Spleen (tissue), 11 donors: ENCODE results near the gene TRABD2B. TPM values are rescaled to one million over a fixed set of nuclear protein-coding genes. Genes with fewer than 3 reads are reported as not detected.

Source experiments
- DNase-seq: peaks from one replicate; pipeline ENCODE4 v3.0.0-alpha.2; 2020
- H3K27ac ChIP-seq, 8 donors: fragments of 200-600 bp; sonication (generic) in 7 of 8; 1 replicate in 4 of 8; 2 replicates in 4 of 8; pipeline versions ENCODE4 v1.5.0 to v1.8.0; 2016 to 2021; ENCODE audit warnings: inconsistent platforms in 4 of 8, mild to moderate bottlenecking in 4 of 8, moderate library complexity in 1 of 8
- H3K27me3 ChIP-seq, 7 donors: fragments of 200-600 bp; sonication (generic) in 6 of 7; replicated peaks in 1 of 7; 1 replicate in 4 of 7; 2 replicates in 3 of 7; pipeline versions ENCODE4 v1.5.0 to v1.8.0; 2016 to 2021; ENCODE audit warnings: inconsistent platforms in 3 of 7, mild to moderate bottlenecking in 1 of 7
- H3K36me3 ChIP-seq, 6 donors: fragments of 200-600 bp; sonication (generic) in 5 of 6; 1 replicate in 4 of 6; 2 replicates in 2 of 6; pipeline versions ENCODE4 v1.5.0 to v1.8.0; 2016 to 2021; ENCODE audit warnings: inconsistent platforms in 2 of 6
- H3K4me1 ChIP-seq, 6 donors: fragments of 200-600 bp; sonication (generic) in 5 of 6; 1 replicate in 3 of 6; 2 replicates in 3 of 6; pipeline versions ENCODE4 v1.5.0 to v1.8.0; 2016 to 2021; ENCODE audit warnings: inconsistent platforms in 3 of 6
- H3K4me3 ChIP-seq, 8 donors: fragments of 200-600 bp; sonication (generic) in 7 of 8; 1 replicate in 4 of 8; 2 replicates in 4 of 8; pipeline versions ENCODE4 v1.5.0 to v1.8.0; 2016 to 2021; ENCODE audit warnings: inconsistent platforms in 4 of 8, mild to moderate bottlenecking in 4 of 8, moderate library complexity in 2 of 8
- H3K9me3 ChIP-seq, 8 donors: fragments of 200-600 bp; sonication (generic) in 7 of 8; 1 replicate in 4 of 8; 2 replicates in 4 of 8; pipeline versions ENCODE4 v1.5.0 to v1.8.0; 2016 to 2021; ENCODE audit warnings: inconsistent platforms in 4 of 8
- CTCF ChIP-seq, 11 experiments: fragments of 200-600 bp in 7 of 11; fragments of 450-650 bp in 4 of 11; sonication (generic) in 4 of 11; IDR thresholded peaks in 8 of 11; conservative IDR thresholded peaks in 3 of 11; 1 replicate in 7 of 11; 2 replicates in 4 of 11; pipeline versions ENCODE4 v1.4.0 to v1.8.0; 2016 to 2021; ENCODE audit warnings: antibody characterized with exemption in 11 of 11, inconsistent platforms in 4 of 11, mild to moderate bottlenecking in 1 of 11
- POLR2A ChIP-seq, 3 donors: fragments of 450-650 bp; IDR thresholded peaks; one replicate each; pipeline ENCODE4 v1.5.1; 2017; ENCODE audit warnings: antibody characterized with exemption in 3 of 3, mild to moderate bottlenecking in 1 of 3
- POLR2AphosphoS5 ChIP-seq, 3 donors: sonication (generic); formaldehyde crosslinking; IDR thresholded peaks; one replicate each; pipeline ENCODE4 v1.5.1; 2017; ENCODE audit warnings: antibody characterized with exemption in 3 of 3
- WGBS, 5 donors: extraction: QIAGEN DNeasy Blood & Tissue Kit in 3 of 5; methylation state at CpG; one replicate each; pipeline versions ENCODE4 v1.1.5 to v1.1.7; 2013 to 2018; 5-methylcytosine and 5-hydroxymethylcytosine counted together
- intact Hi-C: fragments of 100-400 bp; cut with DNase I; formaldehyde crosslinking; loops from one replicate; pipeline ENCODE4 v1.15.0; 2023; ENCODE audit warnings: low total_unique reads
- polyA plus RNA-seq, 3 donors: library from polyadenylated mRNA; stranded (reverse); fragments of 200-250 nt; gene quantifications; one replicate each; pipeline ENCODE4 v1.2.1, GENCODE V29; 2013
- total RNA-seq, 7 donors: library from RNA; depleted of rRNA in 3 of 7; stranded (reverse); fragments of >200 nt in 3 of 7; fragmentation: NEBNext Ultra II Directional in 4 of 7; extraction: Animal tissue kit (Norgen Biotek cat#: 25700) in 4 of 7; gene quantifications; one replicate each; pipeline versions ENCODE4 v1.1.0 to v1.2.1, GENCODE V29; 2016 to 2021
- donor health status: healthy with polysubstance abuse.
- donor health status: DM: no; HTN: no; CAD: no; lungs with moderate emphysema.
- donor health status: DM: no; HTN: no; CAD: no.
- donor health status: Bipolar disorder and iron deficiency.
- donor health status: healthy.
- donor health status: DM: no; HTN: no; CAD: no.
- donor health status: DM: yes; HTN: yes; CAD: no.

TRABD2B gene
- total and polyA plus RNA-seq, 10 donors: 0.11 to 3.5 (median 0.64) TPM

- no peak for DNase-seq
- TF ChIP-seq POLR2AphosphoS5 (IDR thresholded peaks at IDR 0.05): no peak
- H3K27me3 ChIP-seq: peaks cover 0 to 11% (median 0%) of the 10 kb centered on the region in 7 donors
- intact Hi-C loops: no loop called here
- no peak overlapping the region for H3K4me3 ChIP-seq
- no peaks in the 10 kb centered on the region for H3K4me1 ChIP-seq
- H3K36me3 ChIP-seq: no peaks in the 10 kb centered on the region
- no peaks in the 10 kb centered on the region for H3K9me3 ChIP-seq
- no peak overlapping the region for H3K27ac ChIP-seq
- 76 to 93% (median 87%) methylated on average over 1 of the region's 1 CpG for WGBS, 5 donors
Observed at GRCh38 chr1:48006264-48006663, 9.1 kb upstream of the TRABD2B start.

DNA sequence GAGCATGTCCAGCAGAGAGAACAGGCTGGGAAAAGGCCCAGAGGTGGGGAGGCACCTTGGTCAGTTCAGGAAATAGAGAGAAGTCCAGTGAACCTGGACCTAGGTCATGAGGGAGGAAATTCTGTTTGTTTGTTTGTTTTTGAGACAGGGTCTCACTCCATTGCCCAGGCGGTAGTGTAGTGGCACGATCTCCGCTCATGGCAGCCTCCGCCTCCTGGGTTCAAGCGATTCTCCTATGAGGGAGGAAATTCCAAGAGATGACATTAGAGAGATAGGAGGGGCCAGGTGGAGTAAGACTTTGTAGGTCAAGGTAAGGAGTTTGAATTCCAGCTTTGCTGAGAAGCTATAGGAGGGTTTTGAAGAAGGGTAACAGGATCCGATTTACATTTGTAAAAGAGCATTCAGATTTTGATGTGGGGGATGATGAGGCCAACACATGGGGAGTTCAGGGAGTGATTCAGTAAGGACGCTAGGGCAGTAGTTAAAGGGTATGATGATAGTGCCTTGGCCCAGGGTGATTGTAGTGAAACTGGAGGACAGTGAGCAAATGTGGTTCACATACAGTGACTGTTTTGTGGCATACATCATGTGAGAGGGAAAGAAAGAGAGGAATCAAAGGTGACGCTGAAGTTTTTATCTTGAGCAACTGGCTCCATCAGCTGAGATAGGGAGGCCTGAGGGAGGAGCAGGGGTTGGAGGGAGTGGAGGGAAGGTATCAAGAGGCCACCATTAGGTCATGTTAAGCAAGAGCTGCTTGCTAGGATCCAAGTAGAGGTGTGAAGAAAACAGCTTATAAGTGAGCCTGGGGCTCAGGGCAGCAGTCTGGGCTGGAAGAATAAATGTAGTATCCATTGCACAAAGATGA is 8.3 kb upstream of the TRABD2B start:
- TF ChIP-seq POLR2A (IDR thresholded peaks at IDR 0.05) (no peak), CTCF (IDR thresholded peaks at IDR 0.05 in 8 of 11, conservative IDR thresholded peaks at IDR 0.05 in 3 of 11) (no peak), POLR2AphosphoS5 (IDR thresholded peaks at IDR 0.05) (no peak)
- H3K9me3 ChIP-seq: no peaks in the 10 kb centered on the region
- H3K27me3 ChIP-seq: peaks cover 0 to 18% (median 0%) of the 10 kb centered on the region in 7 donors
- no peak for DNase-seq
- H3K36me3 ChIP-seq: no peaks in the 10 kb centered on the region
- H3K4me3 ChIP-seq: no peak overlapping the region
- WGBS, 5 donors: 86 to 92% (median 92%) methylated on average over 8 of the region's 8 CpGs
- intact Hi-C loops: no loop called here
- H3K4me1 ChIP-seq: no peaks in the 10 kb centered on the region
- no peak overlapping the region for H3K27ac ChIP-seq

DNA sequence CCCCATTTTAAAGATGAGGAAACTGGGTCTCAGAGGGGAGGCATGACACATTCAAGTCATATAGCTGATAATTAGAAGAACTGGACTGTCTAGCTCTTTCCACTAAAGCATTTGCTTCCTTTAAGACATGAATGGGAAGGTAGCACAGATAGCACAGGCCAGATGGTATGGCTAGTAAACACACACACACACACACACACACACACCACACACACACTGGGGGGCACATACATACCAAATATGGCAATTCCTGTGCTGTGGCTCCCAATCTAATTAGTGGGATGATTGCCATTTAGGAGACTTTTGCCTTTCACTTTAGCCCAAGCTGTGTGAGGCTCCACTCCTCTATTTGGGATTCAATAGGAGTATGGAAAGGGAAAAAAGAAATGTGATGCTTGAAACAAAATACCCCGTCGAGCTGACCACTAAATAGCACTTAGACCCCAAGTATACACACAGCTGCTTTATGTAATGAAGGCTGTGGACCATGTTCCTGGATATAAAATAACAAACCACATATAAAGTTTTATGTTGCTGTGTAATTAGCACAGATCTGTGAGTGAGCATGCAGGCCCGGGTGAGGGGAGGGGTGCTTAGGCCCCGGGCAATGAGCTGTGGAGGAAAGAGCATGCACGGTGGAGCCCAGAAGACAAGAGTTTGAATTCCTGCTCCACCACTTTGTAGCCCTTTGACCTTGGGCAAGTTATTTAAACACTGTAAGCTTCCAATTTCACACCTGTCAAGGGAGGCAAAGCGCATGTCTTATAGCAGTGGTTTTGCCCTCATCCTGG is 6.8 kb upstream of the TRABD2B start:
- Histone ChIP-seq H3K36me3 (no peaks in the 10 kb centered on the region), H3K27ac (no peak overlapping the region), H3K27me3 (peaks cover 0 to 33% (median 0%) of the 10 kb centered on the region in 7 donors), H3K9me3 (no peaks in the 10 kb centered on the region), H3K4me3 (no peak overlapping the region), H3K4me1 (no peaks in the 10 kb centered on the region)
- intact Hi-C loops: no loop called here
- DNase-seq: no peak
- WGBS, 5 donors: 72 to 91% (median 82%) methylated on average over 6 of the region's 6 CpGs
- TF ChIP-seq POLR2AphosphoS5 (IDR thresholded peaks at IDR 0.05) (no peak), CTCF (IDR thresholded peaks at IDR 0.05 in 8 of 11, conservative IDR thresholded peaks at IDR 0.05 in 3 of 11) (no peak), POLR2A (IDR thresholded peaks at IDR 0.05) (no peak)

GRCh38 chr1:48002142-48002541 is 5.0 kb upstream of the TRABD2B start:
- 83 to 96% (median 92%) methylated on average over 2 of the region's 2 CpGs for WGBS, 5 donors
- DNase-seq: no peak
- no peak overlapping the region for H3K27ac ChIP-seq
- H3K9me3 ChIP-seq: no peaks in the 10 kb centered on the region
- intact Hi-C loops: no loop called here
- peaks cover 5 to 50% (median 12%) of the 10 kb centered on the region in 7 donors for H3K27me3 ChIP-seq
- TF ChIP-seq POLR2A (IDR thresholded peaks at IDR 0.05) (no peak), CTCF (IDR thresholded peaks at IDR 0.05 in 8 of 11, conservative IDR thresholded peaks at IDR 0.05 in 3 of 11) (no peak), POLR2AphosphoS5 (IDR thresholded peaks at IDR 0.05) (no peak)
- no peak overlapping the region for H3K4me3 ChIP-seq
- no peaks in the 10 kb centered on the region for H3K36me3 ChIP-seq
- H3K4me1 ChIP-seq: peaks cover 3 to 9% (median 6%) of the 10 kb centered on the region in 6 donors
